ENCODE data around the gene SOX6. TPM values are rescaled to one million over a fixed set of nuclear protein-coding genes. Genes with fewer than 3 reads are reported as not detected.
"Not testable (repeated sequence)": the region's sequence is repeated elsewhere in the genome, so short reads cannot be mapped to it uniquely, and the experiment has no call there.

The SOX6 gene
- polyA plus RNA-seq, 1 donor (not counting 4 experiments of a cell fraction or from before 2014, with no cell fraction given), result 6.0 TPM

DNA sequence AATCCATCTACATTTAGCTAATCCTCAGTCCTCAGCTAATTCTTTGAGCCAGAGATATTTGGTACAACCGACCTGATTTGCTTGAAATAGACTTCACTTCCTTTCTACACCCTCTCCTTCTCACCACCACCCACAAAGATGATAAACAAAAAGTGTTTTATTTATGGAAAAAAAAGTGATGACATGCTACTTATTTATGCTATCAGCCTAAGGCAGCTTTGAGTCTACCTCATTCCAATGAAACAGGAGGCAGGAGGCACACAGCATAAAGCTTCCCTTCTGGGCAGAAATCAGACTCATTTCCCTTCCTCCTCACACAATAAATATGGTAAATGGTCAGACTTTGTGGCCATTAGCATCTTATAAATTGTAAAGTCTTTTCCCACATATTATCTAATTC, 325.7 kb downstream of the SOX6 start:
- no peak overlapping the region for H3K9ac ChIP-seq (ENCODE audit: control insufficient read depth, extremely low read depth, insufficient read depth, low read length)
- no peaks in the 10 kb centered on the region for H3K4me1 ChIP-seq (ENCODE audit: control insufficient read depth, extremely low read depth, insufficient read depth, low read length)
- H3K9me3 ChIP-seq (ENCODE audit: control insufficient read depth, low read depth, low read length), result no peaks in the 10 kb centered on the region
- no peak overlapping the region for H3K4me2 ChIP-seq (ENCODE audit: control insufficient read depth, extremely low read depth, insufficient read depth, low read depth, low read length)
- H3K27me3 ChIP-seq (ENCODE audit: control insufficient read depth, extremely low read depth, insufficient read depth, low read length), result no peaks in the 10 kb centered on the region
- no peak for TF ChIP-seq EZH2 (IDR thresholded peaks at IDR 0.05; ENCODE audit: low read length)
- TF ChIP-seq, protein P1, sequence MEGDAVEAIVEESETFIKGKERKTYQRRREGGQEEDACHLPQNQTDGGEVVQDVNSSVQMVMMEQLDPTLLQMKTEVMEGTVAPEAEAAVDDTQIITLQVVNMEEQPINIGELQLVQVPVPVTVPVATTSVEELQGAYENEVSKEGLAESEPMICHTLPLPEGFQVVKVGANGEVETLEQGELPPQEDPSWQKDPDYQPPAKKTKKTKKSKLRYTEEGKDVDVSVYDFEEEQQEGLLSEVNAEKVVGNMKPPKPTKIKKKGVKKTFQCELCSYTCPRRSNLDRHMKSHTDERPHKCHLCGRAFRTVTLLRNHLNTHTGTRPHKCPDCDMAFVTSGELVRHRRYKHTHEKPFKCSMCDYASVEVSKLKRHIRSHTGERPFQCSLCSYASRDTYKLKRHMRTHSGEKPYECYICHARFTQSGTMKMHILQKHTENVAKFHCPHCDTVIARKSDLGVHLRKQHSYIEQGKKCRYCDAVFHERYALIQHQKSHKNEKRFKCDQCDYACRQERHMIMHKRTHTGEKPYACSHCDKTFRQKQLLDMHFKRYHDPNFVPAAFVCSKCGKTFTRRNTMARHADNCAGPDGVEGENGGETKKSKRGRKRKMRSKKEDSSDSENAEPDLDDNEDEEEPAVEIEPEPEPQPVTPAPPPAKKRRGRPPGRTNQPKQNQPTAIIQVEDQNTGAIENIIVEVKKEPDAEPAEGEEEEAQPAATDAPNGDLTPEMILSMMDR (optimal IDR thresholded peaks at IDR 0.05 in 1 of 3, IDR thresholded peaks at IDR 0.05 in 1 of 3, conservative IDR thresholded peaks at IDR 0.05 in 1 of 3; ENCODE audit: extremely low read depth in 1 of 3, insufficient read depth in 2 of 3, low read length in 3 of 3), result no peak
- H3K27ac ChIP-seq (ENCODE audit: control insufficient read depth, insufficient read depth, low read length), result no peak overlapping the region
- FAIRE-seq (no peak), DNase-seq (ENCODE audit: low read depth, low spot score) (no peak)
- H3K36me3 ChIP-seq (ENCODE audit: control insufficient read depth in 2 of 2, extremely low read depth in 1 of 2, insufficient read depth in 2 of 2, low read length in 2 of 2), result no peaks in the 10 kb centered on the region
- dilution Hi-C loops (cut with MboI; ENCODE audit: extremely low pct_ligation_motif_present, low sequenced_read_pairs), result no loop called here
- H3K79me2 ChIP-seq (ENCODE audit: control insufficient read depth, insufficient read depth, low read length), result no peaks in the 10 kb centered on the region
- H3K4me3 ChIP-seq (ENCODE audit: control insufficient read depth in 2 of 3, extremely low read depth in 1 of 3, insufficient read depth in 2 of 3, low read depth in 1 of 3, low read length in 3 of 3), result no peak overlapping the region
- no peaks in the 10 kb centered on the region for H3K9me1 ChIP-seq (ENCODE audit: control insufficient read depth, extremely low read depth, insufficient read depth, low read length)
- no peaks in the 10 kb centered on the region for H4K20me1 ChIP-seq (ENCODE audit: control insufficient read depth, extremely low read depth, insufficient read depth, low read length)
- H2AFZ ChIP-seq (ENCODE audit: control insufficient read depth, low read length), result no peak overlapping the region

GRCh38 chr11:16029151-16029550, 327.2 kb downstream of the SOX6 start:
- H3K36me3 ChIP-seq (ENCODE audit: control insufficient read depth in 2 of 2, extremely low read depth in 1 of 2, insufficient read depth in 2 of 2, low read length in 2 of 2); H3K4me2 ChIP-seq (ENCODE audit: control insufficient read depth, extremely low read depth, insufficient read depth, low read depth, low read length); H3K27me3 ChIP-seq (ENCODE audit: control insufficient read depth, extremely low read depth, insufficient read depth, low read length); H3K9ac ChIP-seq (ENCODE audit: control insufficient read depth, extremely low read depth, insufficient read depth, low read length); H3K9me1 ChIP-seq (ENCODE audit: control insufficient read depth, extremely low read depth, insufficient read depth, low read length); H4K20me1 ChIP-seq (ENCODE audit: control insufficient read depth, extremely low read depth, insufficient read depth, low read length); H3K4me1 ChIP-seq (ENCODE audit: control insufficient read depth, extremely low read depth, insufficient read depth, low read length); FAIRE-seq; H3K4me3 ChIP-seq (ENCODE audit: control insufficient read depth in 2 of 3, extremely low read depth in 1 of 3, insufficient read depth in 2 of 3, low read depth in 1 of 3, low read length in 3 of 3); H3K79me2 ChIP-seq (ENCODE audit: control insufficient read depth, insufficient read depth, low read length); H3K27ac ChIP-seq (ENCODE audit: control insufficient read depth, insufficient read depth, low read length); H3K9me3 ChIP-seq (ENCODE audit: control insufficient read depth, low read depth, low read length); H2AFZ ChIP-seq (ENCODE audit: control insufficient read depth, low read length); dilution Hi-C loops (cut with MboI; ENCODE audit: extremely low pct_ligation_motif_present, low sequenced_read_pairs); DNase-seq (ENCODE audit: low read depth, low spot score): not testable (repeated sequence)

GRCh38 chr11:16028419-16028818, 327.9 kb downstream of the SOX6 start:
- Histone ChIP-seq H3K36me3 (ENCODE audit: control insufficient read depth in 2 of 2, extremely low read depth in 1 of 2, insufficient read depth in 2 of 2, low read length in 2 of 2) (no peaks in the 10 kb centered on the region), H3K4me2 (ENCODE audit: control insufficient read depth, extremely low read depth, insufficient read depth, low read depth, low read length) (no peak overlapping the region), H3K9ac (ENCODE audit: control insufficient read depth, extremely low read depth, insufficient read depth, low read length) (no peak overlapping the region), H3K4me1 (ENCODE audit: control insufficient read depth, extremely low read depth, insufficient read depth, low read length) (no peaks in the 10 kb centered on the region), H3K9me1 (ENCODE audit: control insufficient read depth, extremely low read depth, insufficient read depth, low read length) (no peaks in the 10 kb centered on the region), H2AFZ (ENCODE audit: control insufficient read depth, low read length) (no peak overlapping the region), H3K79me2 (ENCODE audit: control insufficient read depth, insufficient read depth, low read length) (no peaks in the 10 kb centered on the region), H3K4me3 (ENCODE audit: control insufficient read depth in 2 of 3, extremely low read depth in 1 of 3, insufficient read depth in 2 of 3, low read depth in 1 of 3, low read length in 3 of 3) (no peak overlapping the region), H3K27ac (ENCODE audit: control insufficient read depth, insufficient read depth, low read length) (no peak overlapping the region), H4K20me1 (ENCODE audit: control insufficient read depth, extremely low read depth, insufficient read depth, low read length) (no peaks in the 10 kb centered on the region), H3K27me3 (ENCODE audit: control insufficient read depth, extremely low read depth, insufficient read depth, low read length) (no peaks in the 10 kb centered on the region), H3K9me3 (ENCODE audit: control insufficient read depth, low read depth, low read length) (no peaks in the 10 kb centered on the region)
- TF ChIP-seq, protein P1 (optimal IDR thresholded peaks at IDR 0.05 in 1 of 3, IDR thresholded peaks at IDR 0.05 in 1 of 3, conservative IDR thresholded peaks at IDR 0.05 in 1 of 3; ENCODE audit: extremely low read depth in 1 of 3, insufficient read depth in 2 of 3, low read length in 3 of 3), result no peak
- dilution Hi-C loops (cut with MboI; ENCODE audit: extremely low pct_ligation_motif_present, low sequenced_read_pairs), result no loop called here
- FAIRE-seq, result no peak
- DNase-seq (ENCODE audit: low read depth, low spot score), result no peak

Measured in keratinocyte (primary cell).